Adrenal gland (tissue), 5 donors: ENCODE results near the gene AMN.
"Not testable (repeated sequence)": the region's sequence is repeated elsewhere in the genome, so short reads cannot be mapped to it uniquely, and the experiment has no call there.

Experiments
- POLR2A ChIP-seq, 2 donors: fragments of 450-650 bp; IDR thresholded peaks; one replicate each; pipeline ENCODE4 v1.6.1; 2017; ENCODE audit warnings: antibody characterized with exemption in 2 of 2, mild to moderate bottlenecking in 2 of 2, moderate library complexity in 1 of 2
- TF ChIP-seq, protein P1 (sequence below), 6 experiments: fragments of 450-650 bp in 4 of 6; fragments of 200-600 bp in 2 of 6; sonication (generic) in 1 of 6; IDR thresholded peaks; 1 replicate in 5 of 6; 2 replicates in 1 of 6; pipeline versions ENCODE4 v1.5.1 to v1.8.0; 2016 to 2021; ENCODE audit warnings: antibody characterized with exemption in 6 of 6, mild to moderate bottlenecking in 2 of 6, moderate library complexity in 1 of 6
- donor health status: DM: no; HTN: no; CAD: no.

DNA sequence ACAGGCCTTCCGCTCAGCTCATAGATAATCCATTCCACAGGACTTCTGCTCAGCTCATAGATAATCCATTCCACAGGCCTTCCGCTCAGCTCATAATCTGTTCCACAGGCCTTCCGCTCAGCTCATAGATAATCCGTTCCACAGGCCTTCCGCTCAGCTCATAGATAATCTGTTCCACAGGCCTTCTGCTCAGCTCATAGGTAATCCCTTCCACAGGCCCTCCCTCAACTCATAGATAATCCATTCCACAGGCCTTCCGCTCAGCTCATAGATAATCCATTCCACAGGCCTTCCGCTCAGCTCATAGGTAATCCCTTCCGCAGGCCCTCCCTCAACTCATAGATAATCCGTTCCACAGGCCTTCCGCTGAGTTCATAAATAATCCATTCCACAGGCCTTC is 45.0 kb upstream of the AMN start:
- TF ChIP-seq, protein P1, sequence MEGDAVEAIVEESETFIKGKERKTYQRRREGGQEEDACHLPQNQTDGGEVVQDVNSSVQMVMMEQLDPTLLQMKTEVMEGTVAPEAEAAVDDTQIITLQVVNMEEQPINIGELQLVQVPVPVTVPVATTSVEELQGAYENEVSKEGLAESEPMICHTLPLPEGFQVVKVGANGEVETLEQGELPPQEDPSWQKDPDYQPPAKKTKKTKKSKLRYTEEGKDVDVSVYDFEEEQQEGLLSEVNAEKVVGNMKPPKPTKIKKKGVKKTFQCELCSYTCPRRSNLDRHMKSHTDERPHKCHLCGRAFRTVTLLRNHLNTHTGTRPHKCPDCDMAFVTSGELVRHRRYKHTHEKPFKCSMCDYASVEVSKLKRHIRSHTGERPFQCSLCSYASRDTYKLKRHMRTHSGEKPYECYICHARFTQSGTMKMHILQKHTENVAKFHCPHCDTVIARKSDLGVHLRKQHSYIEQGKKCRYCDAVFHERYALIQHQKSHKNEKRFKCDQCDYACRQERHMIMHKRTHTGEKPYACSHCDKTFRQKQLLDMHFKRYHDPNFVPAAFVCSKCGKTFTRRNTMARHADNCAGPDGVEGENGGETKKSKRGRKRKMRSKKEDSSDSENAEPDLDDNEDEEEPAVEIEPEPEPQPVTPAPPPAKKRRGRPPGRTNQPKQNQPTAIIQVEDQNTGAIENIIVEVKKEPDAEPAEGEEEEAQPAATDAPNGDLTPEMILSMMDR (IDR thresholded peaks at IDR 0.05): not testable (repeated sequence)
- not testable (repeated sequence) for TF ChIP-seq POLR2A (IDR thresholded peaks at IDR 0.05)
